Stomach (tissue), 9 donors: ENCODE data around the gene HOXB6. TPM values are rescaled to one million over a fixed set of nuclear protein-coding genes. Genes with fewer than 3 reads are reported as not detected.

Experiments used
- DNase-seq, 2 donors: peaks; one replicate each; pipeline versions ENCODE4 v3.0.0 to v3.0.0-alpha.2; 2013 to 2019
- H3K27ac ChIP-seq, 5 donors: fragments of 200-600 bp in 4 of 5; sonication (generic) in 4 of 5; one replicate each; pipeline ENCODE4 v1.5.1; 2013 to 2019; ENCODE audit warnings: mild to moderate bottlenecking in 1 of 5, moderate library complexity in 1 of 5
- H3K27me3 ChIP-seq, 3 donors: fragments of 200-600 bp; sonication (generic); one replicate each; pipeline ENCODE4 v1.5.1; 2017 to 2019; ENCODE audit warnings: mixed run types in 1 of 3
- H3K36me3 ChIP-seq, 4 donors: fragments of 200-600 bp; sonication (generic); 1 replicate in 3 of 4; 2 replicates in 1 of 4; pipeline ENCODE4 v1.5.1; 2016 to 2019
- H3K4me1 ChIP-seq, 4 donors: fragments of 200-600 bp; sonication (generic); one replicate each; pipeline ENCODE4 v1.5.1; 2016 to 2019
- H3K4me3 ChIP-seq, 4 donors: fragments of 200-600 bp; sonication (generic) in 3 of 4; one replicate each; pipeline ENCODE4 v1.5.1; 2016 to 2019; ENCODE audit warnings: mild to moderate bottlenecking in 1 of 4
- H3K9me3 ChIP-seq, 4 donors: fragments of 200-600 bp; sonication (generic); one replicate each; pipeline ENCODE4 v1.5.1; 2016 to 2019
- EP300 ChIP-seq: sonication (generic); formaldehyde crosslinking; IDR thresholded peaks from one replicate; pipeline ENCODE4 v1.6.1; 2017; ENCODE audit warnings: antibody characterized with exemption
- POLR2A ChIP-seq, 4 donors: fragments of 450-650 bp; IDR thresholded peaks; one replicate each; pipeline ENCODE4 v1.6.1; 2016; ENCODE audit warnings: antibody characterized with exemption in 4 of 4, control low read depth in 2 of 4, mild to moderate bottlenecking in 1 of 4, moderate library complexity in 1 of 4
- POLR2AphosphoS5 ChIP-seq, 3 donors: sonication (generic); formaldehyde crosslinking; IDR thresholded peaks; one replicate each; pipeline ENCODE4 v1.6.1; 2016; ENCODE audit warnings: antibody characterized with exemption in 3 of 3
- WGBS, 5 donors: extraction: QIAGEN DNeasy Blood & Tissue Kit in 3 of 5; methylation state at CpG; one replicate each; pipeline versions ENCODE4 v1.1.5 to v1.1.7; 2013 to 2018; 5-methylcytosine and 5-hydroxymethylcytosine counted together
- intact Hi-C: fragments of 100-400 bp; cut with DNase I; formaldehyde crosslinking; loops from one replicate; pipeline ENCODE4 v1.15.1; 2023; ENCODE audit warnings: low total_unique reads
- polyA plus RNA-seq, 3 donors: library from polyadenylated mRNA; stranded (reverse); fragments of 200-250 nt; gene quantifications; one replicate each; pipeline ENCODE4 v1.2.3, GENCODE V29; 2013
- total RNA-seq, 5 donors: library from RNA; depleted of rRNA; stranded (reverse); fragments of >200 nt; gene quantifications; one replicate each; pipeline versions ENCODE4 v1.1.0 to v1.2.3, GENCODE V29; 2014 to 2016
- TF ChIP-seq, protein P1 (sequence below), 7 experiments: fragments of 450-650 bp in 4 of 7; fragments of 200-600 bp in 3 of 7; sonication (generic) in 3 of 7; IDR thresholded peaks; one replicate each; pipeline ENCODE4 v1.5.1; 2016 to 2019; ENCODE audit warnings: antibody characterized with exemption in 7 of 7, control low read depth in 2 of 7, mild to moderate bottlenecking in 1 of 7
- donor health status: healthy with polysubstance abuse.
- donor health status: Bipolar disorder and iron deficiency.
- donor health status: healthy.

The HOXB6 gene
- total and polyA plus RNA-seq, 8 donors: 4.2 to 150 (median 10.9) TPM

DNA sequence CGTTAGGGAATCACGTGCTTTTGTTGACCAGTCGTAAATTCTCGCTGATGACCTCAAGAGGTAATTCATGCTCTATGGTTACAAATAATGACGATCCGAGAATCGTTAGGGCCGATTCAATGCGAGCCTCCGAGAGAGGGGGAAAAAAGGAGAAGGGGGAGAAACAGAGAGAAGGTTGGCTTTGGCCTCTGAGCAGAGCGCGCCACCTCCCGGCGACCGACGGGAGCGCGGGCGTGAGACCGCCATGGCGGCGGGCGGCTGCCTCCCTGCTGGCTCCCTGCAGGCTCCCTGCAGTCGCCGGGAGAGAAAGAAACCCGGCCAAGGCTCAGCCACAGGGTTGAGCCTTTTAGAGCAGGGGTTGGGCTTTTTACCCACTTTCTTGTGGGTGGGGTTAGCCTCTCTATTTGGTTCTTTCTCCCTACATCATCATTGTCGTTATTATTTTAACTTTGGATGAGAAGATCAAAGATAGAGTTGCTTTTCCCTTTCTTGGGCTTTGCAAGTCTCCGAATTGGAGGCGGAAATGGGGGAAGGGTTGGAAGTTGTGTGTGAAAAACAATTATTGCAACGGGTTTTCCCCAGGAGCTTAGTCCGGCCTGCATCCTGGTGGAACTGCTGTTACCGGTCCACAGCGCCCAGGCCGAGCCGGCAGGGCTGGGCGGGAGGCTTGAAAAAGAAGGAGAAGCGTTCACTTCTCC lies 10.8 kb downstream of the HOXB6 start:
- Histone ChIP-seq H3K36me3 (no peaks in the 10 kb centered on the region), H3K4me1 (peaks cover 8 to 79% (median 64%) of the 10 kb centered on the region in 4 donors), H3K27ac (peak overlapping the region; percentile 10 to 95 (median 93)), H3K27me3 (peaks cover 3 to 100% (median 91%) of the 10 kb centered on the region in 3 donors), H3K9me3 (no peaks in the 10 kb centered on the region), H3K4me3 (peak overlapping the region; percentile 44 to 57 (median 51))
- intact Hi-C loops: no loop called here
- TF ChIP-seq, protein P1, sequence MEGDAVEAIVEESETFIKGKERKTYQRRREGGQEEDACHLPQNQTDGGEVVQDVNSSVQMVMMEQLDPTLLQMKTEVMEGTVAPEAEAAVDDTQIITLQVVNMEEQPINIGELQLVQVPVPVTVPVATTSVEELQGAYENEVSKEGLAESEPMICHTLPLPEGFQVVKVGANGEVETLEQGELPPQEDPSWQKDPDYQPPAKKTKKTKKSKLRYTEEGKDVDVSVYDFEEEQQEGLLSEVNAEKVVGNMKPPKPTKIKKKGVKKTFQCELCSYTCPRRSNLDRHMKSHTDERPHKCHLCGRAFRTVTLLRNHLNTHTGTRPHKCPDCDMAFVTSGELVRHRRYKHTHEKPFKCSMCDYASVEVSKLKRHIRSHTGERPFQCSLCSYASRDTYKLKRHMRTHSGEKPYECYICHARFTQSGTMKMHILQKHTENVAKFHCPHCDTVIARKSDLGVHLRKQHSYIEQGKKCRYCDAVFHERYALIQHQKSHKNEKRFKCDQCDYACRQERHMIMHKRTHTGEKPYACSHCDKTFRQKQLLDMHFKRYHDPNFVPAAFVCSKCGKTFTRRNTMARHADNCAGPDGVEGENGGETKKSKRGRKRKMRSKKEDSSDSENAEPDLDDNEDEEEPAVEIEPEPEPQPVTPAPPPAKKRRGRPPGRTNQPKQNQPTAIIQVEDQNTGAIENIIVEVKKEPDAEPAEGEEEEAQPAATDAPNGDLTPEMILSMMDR (IDR thresholded peaks at IDR 0.05): peak in 5 of 7 experiments; percentile 70 to 93 (median 86)
- TF ChIP-seq EP300 (no peak), POLR2AphosphoS5 (IDR thresholded peaks at IDR 0.05) (peak; percentile 8 to 63 (median 38)), POLR2A (IDR thresholded peaks at IDR 0.05) (no peak)
- peak; percentile 74 to 95 for DNase-seq
- WGBS, 5 donors: 5 to 10% (median 6%) methylated on average over 37 of the region's 37 CpGs

DNA sequence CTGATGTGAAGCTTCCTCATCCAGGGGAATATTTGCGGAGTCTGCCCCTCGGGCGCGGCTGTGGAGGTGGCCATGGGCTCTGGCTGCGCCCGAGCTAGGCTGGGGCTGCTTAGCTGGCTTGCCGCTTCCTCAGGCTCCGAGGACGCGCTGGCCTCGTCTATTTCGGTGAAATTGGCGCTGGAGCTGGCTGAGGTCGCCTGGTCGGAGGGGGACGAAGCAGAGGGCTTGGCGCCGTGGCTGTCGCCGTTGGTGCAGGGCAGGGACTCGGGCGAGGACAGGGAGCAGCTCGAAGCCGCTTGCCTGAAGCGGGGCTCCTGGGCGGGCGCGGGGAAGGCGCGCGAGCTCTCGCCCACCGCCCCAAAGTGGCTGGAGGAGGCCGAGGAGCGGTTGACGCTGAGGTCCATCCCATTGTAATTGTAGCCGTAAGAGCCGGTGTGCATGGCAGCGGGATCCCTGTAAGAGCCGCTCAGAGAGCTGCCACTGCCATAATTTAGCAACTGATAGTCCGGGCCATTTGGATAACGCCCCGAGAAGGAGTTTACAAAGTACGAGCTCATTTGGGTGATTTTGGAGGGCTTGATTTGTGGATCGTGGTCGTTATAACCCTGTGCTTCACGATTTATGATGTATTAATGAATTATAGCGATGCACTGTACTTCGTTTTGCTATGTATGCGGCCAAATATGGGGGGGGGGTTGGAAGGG lies 11.5 kb downstream of the HOXB6 start, which contains the start of gene HOXB5:
Gene HOXB5, minus strand, starts transcription at position 654 of the 704 bp plus-strand sequence. Its CDS starts 97 bp downstream, at position 557.
- TF ChIP-seq, protein P1 (IDR thresholded peaks at IDR 0.05): no peak
- no peak for TF ChIP-seq EP300
- TF ChIP-seq POLR2AphosphoS5 (IDR thresholded peaks at IDR 0.05): no peak
- TF ChIP-seq POLR2A (IDR thresholded peaks at IDR 0.05): no peak
- Histone ChIP-seq H3K27ac (peak within 1 kb of the TSS; percentile 57 to 95 (median 93)), H3K36me3 (no peaks in the 10 kb centered on the region), H3K9me3 (no peaks in the 10 kb centered on the region), H3K27me3 (peaks cover 3 to 100% (median 85%) of the 10 kb centered on the region in 3 donors), H3K4me1 (peaks cover 8 to 78% (median 61%) of the 10 kb centered on the region in 4 donors), H3K4me3 (peak within 1 kb of the TSS; percentile 44 to 57 (median 51))
- 2 to 9% (median 3%) methylated on average over 44 to 50 of the region's 50 CpGs for WGBS, 5 donors
- intact Hi-C loops: no loop called here
- DNase-seq: no peak

DNA sequence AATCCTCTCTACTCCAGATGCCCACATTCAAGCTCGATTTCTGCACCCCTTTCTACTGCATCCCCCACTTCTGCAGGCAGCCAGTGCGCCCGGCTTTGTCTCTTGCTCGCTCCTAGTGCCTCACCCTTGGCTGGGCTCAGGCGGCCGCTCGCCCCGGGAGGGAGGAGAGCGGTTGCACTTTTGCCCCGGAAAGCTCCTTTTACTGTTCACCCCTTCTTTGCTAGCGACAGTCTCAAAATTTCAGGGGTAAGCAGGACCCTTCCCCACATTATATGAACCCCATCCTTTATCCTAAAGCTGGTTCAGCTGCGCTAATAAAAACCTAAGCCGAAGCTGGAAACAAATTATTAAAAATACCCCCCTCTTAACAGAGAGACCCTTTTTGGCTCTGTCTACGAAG lies 12.2 kb downstream of the HOXB6 start:
- peaks cover 8 to 78% (median 59%) of the 10 kb centered on the region in 4 donors for H3K4me1 ChIP-seq
- intact Hi-C loops: no loop called here
- H3K4me3 ChIP-seq: peak overlapping the region; percentile 44 to 57 (median 51)
- 5 to 7% (median 6%) methylated on average over 13 to 14 of the region's 14 CpGs for WGBS, 5 donors
- TF ChIP-seq EP300 (no peak), POLR2AphosphoS5 (IDR thresholded peaks at IDR 0.05) (no peak), POLR2A (IDR thresholded peaks at IDR 0.05) (no peak)
- TF ChIP-seq, protein P1 (IDR thresholded peaks at IDR 0.05): no peak
- H3K27ac ChIP-seq: peak overlapping the region; percentile 57 to 95 (median 93)
- peaks cover 3 to 100% (median 85%) of the 10 kb centered on the region in 3 donors for H3K27me3 ChIP-seq
- DNase-seq: peak in 1 of 2 donors; percentile 59
- H3K36me3 ChIP-seq: no peaks in the 10 kb centered on the region
- no peaks in the 10 kb centered on the region for H3K9me3 ChIP-seq

DNA sequence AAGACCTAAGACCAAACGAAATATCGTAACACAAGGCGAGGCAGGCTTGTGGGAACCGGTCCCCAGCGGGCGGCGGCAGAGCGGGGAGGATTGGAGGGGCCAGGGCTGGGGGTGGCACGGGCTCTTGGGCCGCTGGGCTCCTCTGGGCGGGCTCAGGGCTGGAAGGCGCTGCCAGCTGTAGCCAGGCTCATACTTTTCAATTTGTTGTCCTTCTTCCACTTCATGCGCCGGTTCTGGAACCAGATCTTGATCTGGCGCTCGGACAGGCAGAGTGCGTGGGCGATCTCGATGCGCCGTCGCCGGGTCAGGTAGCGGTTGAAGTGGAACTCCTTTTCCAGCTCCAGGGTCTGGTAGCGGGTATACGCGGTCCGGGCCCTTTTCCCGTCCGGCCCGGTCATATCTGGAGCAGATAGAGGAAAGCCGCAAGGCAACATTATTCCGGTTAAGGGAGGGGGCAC lies 12.7 kb downstream of the HOXB6 start:
- 16 to 28% (median 18%) methylated on average over 20 to 33 of the region's 33 CpGs for WGBS, 5 donors
- Histone ChIP-seq H3K27ac (peak overlapping the region; percentile 59 to 95 (median 93)), H3K36me3 (no peaks in the 10 kb centered on the region), H3K4me3 (peak overlapping the region; percentile 44 to 57 (median 51)), H3K27me3 (peaks cover 3 to 100% (median 85%) of the 10 kb centered on the region in 3 donors), H3K4me1 (peaks cover 8 to 78% (median 57%) of the 10 kb centered on the region in 4 donors), H3K9me3 (no peaks in the 10 kb centered on the region)
- peak in 1 of 2 donors; percentile 61 for DNase-seq
- TF ChIP-seq POLR2AphosphoS5 (IDR thresholded peaks at IDR 0.05) (no peak), EP300 (no peak), POLR2A (IDR thresholded peaks at IDR 0.05) (no peak)
- TF ChIP-seq, protein P1 (IDR thresholded peaks at IDR 0.05): no peak
- intact Hi-C loops: no loop called here
